LNCaP clone FGC (cell line): ENCODE measurements around the gene LRRC8D.

Experiments
- DNase-seq: peaks from one replicate; pipeline ENCODE4 v3.0.0-alpha.2; 2011; ENCODE audit warnings: low read depth
- H3K4me3 ChIP-seq: 2 replicates; pipeline ENCODE4 v1.5.1; 2011; ENCODE audit warnings: mild to moderate bottlenecking, low read depth, low read length, control low read depth
- CTCF ChIP-seq: IDR thresholded peaks from 2 replicates; pipeline ENCODE4 v1.5.1; 2012; ENCODE audit warnings: mild to moderate bottlenecking; ENCODE audit not compliant: control insufficient read depth, insufficient read depth; ENCODE audit errors: extremely low read depth

Gene LRRC8D

GRCh38 chr1:89953131-89953626 lies 132.3 kb downstream of the LRRC8D start:
- DNase-seq: no peak
- peak; percentile 18; the same call in 1 of the 2 replicates for TF ChIP-seq CTCF
- H3K4me3 ChIP-seq: no peak overlapping the region

- no peak for TF ChIP-seq CTCF
- no peak overlapping the region for H3K4me3 ChIP-seq
- no peak for DNase-seq
Observed at GRCh38 chr1:89953929-89954328, 133.1 kb downstream of the LRRC8D start.

- DNase-seq: no peak
- no peak overlapping the region for H3K4me3 ChIP-seq
- TF ChIP-seq CTCF: no peak
Observed at GRCh38 chr1:89954401-89954800, 133.6 kb downstream of the LRRC8D start.

GRCh38 chr1:89955311-89956205 lies 134.7 kb downstream of the LRRC8D start:
- TF ChIP-seq CTCF: no peak
- no peak overlapping the region for H3K4me3 ChIP-seq
- no peak for DNase-seq

GRCh38 chr1:89957107-89957506 lies 136.3 kb downstream of the LRRC8D start:
- no peak for TF ChIP-seq CTCF
- H3K4me3 ChIP-seq: no peak overlapping the region
- DNase-seq: no peak

- H3K4me3 ChIP-seq: no peak overlapping the region
- TF ChIP-seq CTCF: no peak
- no peak for DNase-seq
Observed at GRCh38 chr1:89958851-89959654, 138.2 kb downstream of the LRRC8D start.
